ENCODE results near the gene GPR173.

The GPR173 gene

DNA sequence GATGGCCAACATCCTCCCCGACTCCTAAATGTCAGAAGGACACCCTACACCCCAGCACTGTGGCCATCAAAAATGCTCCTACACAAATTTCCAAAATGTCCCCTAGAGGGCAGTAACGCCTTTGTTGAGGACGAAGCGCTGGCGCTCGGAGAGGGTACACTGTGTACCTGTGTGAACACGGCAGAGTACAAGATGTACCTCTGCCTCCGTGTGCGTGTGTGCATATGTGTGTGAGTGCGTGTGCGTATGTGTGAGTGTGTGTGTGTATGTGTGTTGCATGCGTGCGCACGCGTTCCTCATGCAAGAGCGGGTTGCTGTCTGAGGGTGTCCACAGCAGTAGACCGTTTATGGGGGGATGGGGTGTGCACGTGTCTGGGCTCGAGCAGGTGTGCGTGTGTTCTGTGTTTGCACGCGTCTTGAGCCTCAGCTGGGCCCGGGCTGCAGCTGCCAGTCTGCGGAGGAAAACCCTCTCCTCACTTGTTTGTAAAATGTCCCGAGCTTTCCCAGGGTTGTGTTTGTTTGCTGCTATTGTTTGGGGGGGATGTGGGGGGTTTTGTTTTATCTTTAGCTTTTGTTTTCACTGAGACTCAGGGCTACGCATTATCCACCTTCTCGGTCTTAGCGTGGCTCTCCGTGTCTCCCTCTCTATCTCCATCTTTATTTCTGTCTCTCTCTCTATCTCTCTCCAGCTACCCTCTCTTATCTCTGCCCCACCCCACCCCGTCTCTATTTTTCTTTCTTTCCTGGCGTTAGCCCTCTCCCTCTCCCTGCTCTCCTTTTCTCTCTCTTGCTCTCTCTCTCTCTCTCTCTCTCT, 23.2 kb downstream of the GPR173 start:
- DNase-seq = no peak

DNA sequence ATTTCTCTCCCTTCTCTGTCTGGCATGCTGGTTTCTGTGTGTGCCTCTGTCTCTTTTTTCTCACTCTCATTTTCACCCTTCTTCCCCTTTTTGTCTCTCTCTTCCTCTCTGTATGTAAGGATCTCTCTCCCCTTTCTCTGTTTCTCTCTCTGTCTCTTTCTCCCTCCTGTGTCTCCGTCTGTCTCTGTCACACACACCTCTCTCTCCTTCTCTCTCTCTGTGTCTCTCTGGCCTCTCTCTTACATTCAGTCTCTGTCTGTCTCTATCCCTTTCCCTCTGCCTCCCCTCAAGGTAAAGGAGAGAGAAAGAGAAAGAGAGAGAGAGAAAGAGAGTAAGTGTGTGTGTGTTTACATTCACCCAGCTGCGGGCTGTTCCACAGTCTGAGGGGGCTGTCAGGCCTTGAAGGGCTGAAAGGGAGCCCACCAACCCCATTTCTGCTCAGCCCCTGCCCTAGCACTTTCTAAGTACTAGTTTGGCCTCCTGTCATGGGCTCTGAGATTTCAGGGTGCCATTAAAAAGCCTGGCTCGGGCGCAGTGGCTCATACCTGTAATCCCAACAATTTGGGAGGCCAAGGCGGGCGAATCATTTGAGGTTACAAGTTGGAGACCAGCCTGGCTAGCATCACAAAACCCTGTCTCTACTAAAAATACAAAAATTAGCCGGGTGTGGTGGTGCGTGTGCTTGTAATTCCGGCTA, 24.0 kb downstream of the GPR173 start:
- DNase-seq = no peak

DNA sequence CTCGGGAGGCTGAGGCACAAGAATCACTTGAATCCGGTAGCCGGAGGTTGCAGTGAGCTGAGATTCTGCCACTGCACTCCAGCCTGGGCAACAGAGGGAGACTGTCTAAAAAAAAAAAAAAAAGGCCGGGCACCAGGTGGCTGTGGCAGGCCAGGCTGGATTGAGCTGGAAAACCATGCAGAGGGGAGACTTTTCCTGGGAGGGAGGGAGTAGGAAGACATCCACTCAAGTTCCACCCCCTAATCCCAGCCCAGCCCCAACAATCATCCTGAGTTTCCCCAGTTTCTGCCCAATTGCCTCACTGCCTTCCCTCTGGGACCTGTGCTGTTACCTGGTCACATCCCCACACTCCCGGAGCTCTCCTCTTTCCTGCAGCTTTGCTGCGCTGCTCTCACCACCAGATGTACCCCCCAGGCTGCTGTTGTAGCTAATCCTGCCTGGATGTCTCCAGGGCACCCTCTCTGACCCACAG, 24.6 kb downstream of the GPR173 start:
- DNase-seq = no peak

DNA sequence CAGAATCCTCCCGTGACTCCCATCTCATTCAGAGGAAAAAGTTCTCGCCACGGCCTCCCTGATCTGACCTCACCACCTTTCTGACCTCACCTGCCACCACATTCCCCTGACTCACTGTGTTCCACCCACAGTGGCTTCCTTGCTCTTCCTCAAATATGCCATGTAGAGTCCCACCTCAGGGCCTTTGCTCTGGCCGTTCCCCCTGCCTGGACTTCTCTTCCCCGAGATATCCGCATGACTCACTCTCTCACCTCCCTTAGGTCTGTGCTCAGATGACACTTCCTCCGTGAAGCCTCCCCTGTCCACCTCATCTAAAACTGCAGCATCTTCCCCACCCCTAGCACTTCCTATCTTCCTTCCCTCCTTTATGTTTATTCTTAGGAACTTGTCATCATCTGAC, 26.4 kb downstream of the GPR173 start:
- no peak for DNase-seq

DNA sequence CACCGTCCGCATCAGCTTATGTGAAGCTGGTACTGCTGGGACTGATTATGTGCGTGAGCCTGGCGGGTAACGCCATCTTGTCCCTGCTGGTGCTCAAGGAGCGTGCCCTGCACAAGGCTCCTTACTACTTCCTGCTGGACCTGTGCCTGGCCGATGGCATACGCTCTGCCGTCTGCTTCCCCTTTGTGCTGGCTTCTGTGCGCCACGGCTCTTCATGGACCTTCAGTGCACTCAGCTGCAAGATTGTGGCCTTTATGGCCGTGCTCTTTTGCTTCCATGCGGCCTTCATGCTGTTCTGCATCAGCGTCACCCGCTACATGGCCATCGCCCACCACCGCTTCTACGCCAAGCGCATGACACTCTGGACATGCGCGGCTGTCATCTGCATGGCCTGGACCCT, 28.1 kb downstream of the GPR173 start:
- no peak for DNase-seq

DNA sequence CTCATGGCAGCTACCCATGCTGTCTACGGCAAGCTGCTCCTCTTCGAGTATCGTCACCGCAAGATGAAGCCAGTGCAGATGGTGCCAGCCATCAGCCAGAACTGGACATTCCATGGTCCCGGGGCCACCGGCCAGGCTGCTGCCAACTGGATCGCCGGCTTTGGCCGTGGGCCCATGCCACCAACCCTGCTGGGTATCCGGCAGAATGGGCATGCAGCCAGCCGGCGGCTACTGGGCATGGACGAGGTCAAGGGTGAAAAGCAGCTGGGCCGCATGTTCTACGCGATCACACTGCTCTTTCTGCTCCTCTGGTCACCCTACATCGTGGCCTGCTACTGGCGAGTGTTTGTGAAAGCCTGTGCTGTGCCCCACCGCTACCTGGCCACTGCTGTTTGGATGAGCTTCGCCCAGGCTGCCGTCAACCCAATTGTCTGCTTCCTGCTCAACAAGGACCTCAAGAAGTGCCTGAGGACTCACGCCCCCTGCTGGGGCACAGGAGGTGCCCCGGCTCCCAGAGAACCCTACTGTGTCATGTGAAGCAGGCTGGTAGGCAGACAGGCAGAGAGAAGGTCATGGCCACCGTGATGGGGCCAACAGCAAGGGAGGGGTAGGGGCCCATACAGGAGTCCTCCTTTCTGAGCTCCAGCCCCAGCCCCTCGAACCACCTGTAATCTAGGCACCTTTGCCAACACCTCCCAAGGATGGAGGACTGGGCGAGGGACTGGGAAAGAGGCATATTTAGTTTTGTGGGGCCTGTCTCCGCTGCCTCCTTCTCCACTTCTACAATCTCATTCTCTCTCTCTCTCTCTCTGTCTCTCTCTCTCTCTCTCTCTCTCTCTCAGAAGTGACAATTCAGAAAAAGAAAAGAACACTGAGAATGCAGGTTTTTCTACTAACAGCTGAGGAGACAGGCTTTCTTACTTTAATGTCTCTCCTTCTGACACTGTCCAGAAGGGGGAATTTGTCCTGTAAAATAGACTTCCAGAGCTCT, 28.9 kb downstream of the GPR173 start:
- DNase-seq = no peak

DNA sequence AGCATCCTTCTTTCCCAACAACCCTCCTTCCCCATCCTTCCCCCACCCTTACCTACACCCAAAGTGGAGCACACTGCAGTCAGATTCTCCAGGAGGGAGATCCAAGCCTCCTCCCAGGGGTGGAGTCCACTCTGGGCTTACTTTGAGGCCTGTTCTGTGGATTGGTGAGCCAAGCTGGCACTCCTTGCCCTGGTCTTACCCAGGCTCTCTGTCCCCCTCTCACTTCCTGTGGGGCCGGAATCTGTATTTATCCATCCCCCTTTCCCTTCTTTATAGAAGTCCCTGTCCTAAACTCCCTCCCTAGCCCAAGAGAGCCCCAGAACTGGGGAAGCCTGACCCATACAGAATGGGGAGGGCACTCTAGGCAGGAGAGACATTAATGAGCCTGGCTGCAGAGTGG, 30.4 kb downstream of the GPR173 start:
- no peak for DNase-seq

DNA sequence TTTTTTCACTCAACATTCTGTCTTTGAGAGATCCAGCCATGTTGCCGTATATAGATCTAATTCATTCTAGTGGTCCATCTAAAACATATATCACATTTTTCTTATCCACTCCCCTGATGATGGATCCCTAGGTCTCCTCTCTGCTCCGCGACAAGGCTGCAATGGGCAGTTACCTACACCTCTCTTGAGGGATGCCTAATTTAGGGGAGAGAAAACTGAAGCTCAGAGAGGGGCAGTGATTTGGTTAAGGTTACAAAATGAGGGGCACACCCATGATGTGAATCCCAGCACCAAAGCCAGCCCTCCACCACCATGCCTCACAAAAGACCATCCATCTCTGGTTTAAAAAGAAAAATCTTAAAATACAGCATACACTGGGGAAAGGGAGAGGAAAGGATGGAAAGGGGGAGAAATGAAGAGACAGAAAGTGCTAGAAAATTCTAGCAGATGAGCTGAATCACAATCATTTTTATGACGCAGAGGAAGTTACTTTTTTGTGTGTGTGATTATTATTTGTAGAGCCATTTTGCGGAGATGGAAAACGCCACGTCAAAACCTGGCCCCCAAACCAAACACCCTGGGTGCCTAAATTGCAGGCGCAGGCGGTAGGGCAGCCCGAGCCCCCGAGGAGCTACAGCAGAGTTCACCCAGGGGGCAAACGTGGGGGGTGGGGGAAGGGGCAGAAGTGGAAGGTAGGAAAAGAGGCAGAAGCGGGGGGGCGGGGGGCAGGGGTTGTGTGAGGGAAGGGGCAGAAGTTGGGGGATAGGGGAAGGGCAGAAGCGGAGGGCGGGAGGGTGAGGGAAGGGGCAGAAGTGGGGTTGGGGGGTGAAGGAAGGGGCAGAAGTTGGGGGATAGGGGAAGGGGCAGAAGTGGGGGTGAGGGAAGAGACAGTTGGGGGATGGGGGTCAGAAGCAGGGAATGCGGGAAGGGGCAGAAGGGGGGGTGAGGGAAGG, 32.3 kb downstream of the GPR173 start:
- no peak for DNase-seq

DNA sequence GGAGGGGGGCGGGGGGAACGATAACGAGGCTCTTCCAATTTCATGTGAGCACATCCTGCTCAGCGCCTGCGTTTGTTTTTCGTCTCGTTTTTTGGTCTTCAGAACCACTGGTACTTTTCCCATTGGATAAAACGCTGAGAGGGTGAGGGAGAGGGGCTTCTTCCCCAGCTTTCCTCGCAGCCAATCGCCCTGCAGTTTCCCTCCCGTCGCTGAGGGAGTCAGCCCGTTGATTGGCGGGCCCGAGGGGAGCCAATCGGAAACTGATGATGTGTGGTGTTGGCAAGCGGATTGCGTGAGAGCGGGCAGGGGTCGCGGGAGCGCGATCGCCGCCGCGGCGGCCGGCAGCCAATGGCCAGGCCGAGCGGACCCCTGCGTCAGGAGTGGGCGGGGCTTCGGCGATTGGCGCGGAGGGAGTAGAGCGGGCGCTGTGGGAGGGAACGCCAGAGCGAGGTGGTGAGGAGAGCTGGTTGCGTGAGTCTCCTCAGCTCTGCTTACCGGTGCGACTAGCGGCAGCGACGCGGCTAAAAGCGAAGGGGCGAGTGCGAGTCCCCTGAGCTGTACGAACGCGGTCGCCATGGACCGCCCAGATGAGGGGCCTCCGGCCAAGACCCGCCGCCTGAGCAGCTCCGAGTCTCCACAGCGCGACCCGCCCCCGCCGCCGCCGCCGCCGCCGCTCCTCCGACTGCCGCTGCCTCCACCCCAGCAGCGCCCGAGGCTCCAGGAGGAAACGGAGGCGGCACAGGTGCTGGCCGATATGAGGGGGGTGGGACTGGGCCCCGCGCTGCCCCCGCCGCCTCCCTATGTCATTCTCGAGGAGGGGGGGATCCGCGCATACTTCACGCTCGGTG, 33.6 kb downstream of the GPR173 start, which contains the start of gene TSPYL2:
TSS of gene TSPYL2 (plus strand) at position 443 of the 848 bp plus-strand sequence. CDS start at position 575, 132 bp downstream.
- peak; percentile 97 for DNase-seq

DNA sequence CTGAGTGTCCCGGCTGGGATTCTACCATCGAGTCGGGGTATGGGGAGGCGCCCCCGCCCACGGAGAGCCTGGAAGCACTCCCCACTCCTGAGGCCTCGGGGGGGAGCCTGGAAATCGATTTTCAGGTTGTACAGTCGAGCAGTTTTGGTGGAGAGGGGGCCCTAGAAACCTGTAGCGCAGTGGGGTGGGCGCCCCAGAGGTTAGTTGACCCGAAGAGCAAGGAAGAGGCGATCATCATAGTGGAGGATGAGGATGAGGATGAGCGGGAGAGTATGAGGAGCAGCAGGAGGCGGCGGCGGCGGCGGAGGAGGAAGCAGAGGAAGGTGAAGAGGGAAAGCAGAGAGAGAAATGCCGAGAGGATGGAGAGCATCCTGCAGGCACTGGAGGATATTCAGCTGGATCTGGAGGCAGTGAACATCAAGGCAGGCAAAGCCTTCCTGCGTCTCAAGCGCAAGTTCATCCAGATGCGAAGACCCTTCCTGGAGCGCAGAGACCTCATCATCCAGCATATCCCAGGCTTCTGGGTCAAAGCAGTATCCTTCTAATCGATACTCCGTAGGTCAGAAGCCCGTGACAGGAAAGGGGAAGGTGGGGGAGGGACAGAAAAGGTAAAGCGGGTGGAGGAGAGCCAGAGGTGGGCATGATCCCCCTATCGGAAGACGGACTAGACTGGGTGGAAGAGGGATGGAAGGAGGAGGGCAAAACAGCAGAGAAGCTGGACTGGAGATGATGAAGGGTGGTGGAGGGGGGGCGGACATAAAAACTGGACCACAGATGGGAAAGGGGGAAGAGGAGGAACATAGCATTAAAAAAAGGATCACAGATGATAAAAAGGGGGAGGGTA, 34.4 kb downstream of the GPR173 start:
- no peak for DNase-seq

DNA sequence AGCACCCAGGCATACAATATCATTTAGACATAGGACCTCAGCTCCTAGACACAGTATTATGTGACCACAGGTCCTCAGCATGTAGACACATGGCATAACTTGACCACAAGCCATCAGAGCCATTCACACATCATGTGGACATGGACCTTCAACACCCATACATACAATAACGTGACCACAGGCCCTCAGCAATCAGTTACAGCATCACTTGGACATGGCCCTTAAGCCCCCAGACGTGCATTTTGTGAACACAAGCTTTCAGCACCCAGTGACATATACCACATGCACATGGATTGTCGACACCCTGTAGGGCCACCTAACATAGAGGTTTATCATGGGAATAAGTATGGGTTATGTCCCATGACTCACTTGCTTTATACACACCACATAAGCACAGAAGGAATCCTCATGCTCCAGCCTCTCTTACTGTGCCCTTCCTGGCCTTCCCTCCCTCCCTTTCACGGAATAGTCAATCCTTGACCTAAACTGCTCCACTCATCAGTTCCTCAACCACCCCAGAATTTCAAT, 35.5 kb downstream of the GPR173 start:
- DNase-seq = no peak

DNA sequence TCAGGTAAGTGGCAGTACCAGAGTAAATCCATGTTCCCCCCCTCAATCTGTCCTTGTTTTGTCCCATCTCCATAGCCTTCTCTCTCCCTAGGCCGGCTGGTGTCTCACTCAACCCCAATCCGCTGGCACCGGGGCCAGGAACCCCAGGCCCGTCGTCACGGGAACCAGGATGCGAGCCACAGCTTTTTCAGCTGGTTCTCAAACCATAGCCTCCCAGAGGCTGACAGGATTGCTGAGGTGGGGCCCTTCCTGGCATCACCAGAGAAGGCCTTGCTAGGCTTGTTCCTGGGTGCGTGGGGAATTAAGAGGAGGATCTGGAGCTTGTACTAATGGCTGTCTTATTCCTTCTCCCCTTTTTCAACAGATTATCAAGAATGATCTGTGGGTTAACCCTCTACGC, 36.3 kb downstream of the GPR173 start:
- DNase-seq = no peak

DNA sequence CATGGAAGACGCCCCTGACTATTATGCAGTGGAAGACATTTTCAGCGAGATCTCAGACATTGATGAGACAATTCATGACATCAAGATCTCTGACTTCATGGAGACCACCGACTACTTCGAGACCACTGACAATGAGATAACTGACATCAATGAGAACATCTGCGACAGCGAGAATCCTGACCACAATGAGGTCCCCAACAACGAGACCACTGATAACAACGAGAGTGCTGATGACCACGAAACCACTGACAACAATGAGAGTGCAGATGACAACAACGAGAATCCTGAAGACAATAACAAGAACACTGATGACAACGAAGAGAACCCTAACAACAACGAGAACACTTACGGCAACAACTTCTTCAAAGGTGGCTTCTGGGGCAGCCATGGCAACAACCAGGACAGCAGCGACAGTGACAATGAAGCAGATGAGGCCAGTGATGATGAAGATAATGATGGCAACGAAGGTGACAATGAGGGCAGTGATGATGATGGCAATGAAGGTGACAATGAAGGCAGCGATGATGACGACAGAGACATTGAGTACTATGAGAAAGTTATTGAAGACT, 37.2 kb downstream of the GPR173 start:
- DNase-seq = no peak

DNA sequence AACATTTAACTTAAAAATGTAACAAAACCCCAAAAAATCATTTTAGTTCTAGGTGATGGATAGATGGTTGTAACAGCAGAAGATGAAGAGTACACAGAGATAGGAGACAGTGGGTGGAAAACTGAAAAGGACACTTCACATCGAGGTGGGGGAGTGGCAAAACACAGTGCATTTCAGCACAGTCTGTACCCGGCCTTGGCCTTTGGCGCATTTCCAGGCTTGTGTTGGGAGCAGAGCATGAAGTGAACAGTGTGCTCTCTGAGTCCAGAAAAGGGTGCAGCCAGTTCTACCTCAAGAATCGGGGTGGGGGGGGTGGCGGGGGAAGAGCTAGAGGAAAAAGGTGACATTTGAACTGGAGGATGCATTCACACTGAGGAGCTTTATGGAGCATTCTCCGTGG, 37.9 kb downstream of the GPR173 start:
- DNase-seq = no peak

DNA sequence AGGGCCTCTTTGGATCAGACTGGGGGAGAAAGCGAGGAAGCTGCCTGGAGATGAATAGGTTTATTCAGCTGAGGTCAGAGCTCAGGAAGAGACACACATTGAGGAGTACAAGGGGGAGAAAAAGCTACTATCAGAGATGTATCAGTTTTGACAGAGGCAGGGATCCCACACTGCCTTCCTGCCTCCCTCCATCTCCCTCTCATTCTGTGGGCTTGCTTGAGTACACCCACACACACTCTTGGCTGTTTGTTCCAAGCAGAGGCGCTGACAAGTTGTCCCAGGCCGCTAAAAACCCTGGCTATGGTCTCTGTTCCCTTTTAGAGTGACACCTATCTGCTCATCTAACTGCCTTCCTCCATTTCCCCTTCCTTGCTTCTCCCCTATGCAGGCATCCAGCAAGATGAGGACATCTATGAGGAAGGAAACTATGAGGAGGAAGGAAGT, 38.8 kb downstream of the GPR173 start:
- DNase-seq = no peak

DNA sequence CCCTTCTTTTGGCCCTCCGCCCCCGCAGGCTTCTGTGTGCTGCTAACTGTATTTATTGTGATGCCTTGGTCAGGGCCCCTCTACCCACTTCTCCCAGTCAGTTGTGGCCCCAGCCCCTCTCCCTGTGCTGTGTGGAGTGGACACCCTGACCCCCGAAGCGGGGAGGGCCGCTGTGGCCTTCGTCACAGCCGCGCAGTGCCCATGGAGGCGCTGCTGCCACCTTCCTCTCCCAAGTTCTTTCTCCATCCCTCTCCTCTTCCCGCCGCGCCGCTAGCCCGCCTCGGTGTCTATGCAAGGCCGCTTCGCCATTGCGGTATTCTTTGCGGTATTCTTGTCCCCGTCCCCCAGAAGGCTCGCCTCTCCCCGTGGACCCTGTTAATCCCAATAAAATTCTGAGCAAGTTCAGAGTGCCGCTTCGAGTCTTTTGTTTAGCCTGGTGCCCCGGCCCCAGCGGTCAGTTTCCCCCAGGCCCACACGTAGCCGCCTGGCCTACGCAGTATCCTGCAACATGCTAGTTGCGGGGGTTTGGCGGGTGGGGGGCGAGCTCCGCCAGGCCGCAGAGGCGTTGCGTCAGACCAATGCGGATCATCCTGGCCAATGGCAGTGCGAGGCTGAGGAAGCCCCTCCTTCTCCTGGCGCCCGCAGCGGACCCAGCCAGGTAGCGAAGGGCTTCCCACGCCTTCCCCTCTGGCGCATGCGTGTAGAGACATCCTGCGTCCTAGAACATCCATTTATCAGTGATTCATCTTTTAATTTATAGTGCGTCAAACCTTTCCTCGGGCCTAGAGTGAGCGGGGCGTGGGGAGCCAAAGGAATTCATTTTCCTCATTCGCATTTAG, 39.8 kb downstream of the GPR173 start:
- no peak for DNase-seq

DNA sequence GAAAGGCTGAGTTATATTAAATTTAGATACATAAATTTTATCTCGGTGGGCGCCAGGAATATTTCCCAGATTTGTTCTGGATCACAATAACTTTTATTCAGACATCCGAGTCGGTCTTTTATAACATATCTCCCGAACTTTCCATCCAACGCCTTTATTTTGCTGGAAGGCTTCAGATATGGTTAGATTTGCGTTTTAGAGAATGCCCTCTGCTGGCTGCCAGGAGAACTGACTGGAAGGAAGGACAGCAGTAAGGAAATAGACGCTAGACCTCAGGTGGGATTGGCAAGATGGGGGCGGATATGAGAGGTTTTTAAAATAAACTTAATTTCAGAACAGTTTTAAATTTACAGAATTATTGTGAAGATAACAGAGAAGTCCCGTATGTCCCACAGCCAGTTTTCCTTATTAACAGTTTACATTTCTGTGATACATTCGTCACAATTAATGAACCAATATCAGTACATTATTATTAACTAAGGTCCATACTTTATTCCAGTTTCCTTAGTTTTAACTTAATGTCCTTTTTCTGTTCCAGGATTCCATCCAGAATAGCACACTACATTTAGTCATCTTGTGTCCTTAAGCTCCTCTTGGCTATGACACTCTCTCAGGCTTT, 40.7 kb downstream of the GPR173 start:
- peak; percentile 12 for DNase-seq

DNA sequence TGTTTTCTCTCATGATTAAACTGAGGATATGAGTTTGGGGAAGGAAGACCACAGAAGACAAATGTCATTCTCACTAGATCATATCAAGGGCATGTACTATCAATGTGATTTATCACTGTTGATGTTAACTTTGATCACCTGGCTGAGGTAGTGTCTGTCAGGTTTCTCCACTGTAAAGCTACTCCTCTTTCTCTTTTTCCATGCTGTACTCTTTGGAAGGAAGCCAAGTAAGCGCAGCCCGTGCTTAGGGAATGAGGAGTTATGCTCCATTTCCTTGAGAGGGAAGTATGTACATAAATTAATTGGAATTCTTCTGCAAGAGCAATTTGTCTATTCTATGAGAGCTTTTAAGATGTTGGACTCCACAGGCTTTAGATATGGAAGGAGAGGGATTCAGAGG, 41.3 kb downstream of the GPR173 start:
- DNase-seq = no peak

Measured in T1000 (cell line).